ENCODE data around the gene CD44.

GRCh38 chr11:35169754-35170153 lies 30.8 kb downstream of the CD44 start:
- TF ChIP-seq CTCF (IDR thresholded peaks at IDR 0.05) (no peak), EP300 (IDR thresholded peaks at IDR 0.05) (no peak), POLR2A (IDR thresholded peaks at IDR 0.05) (no peak)
